Right renal pelvis (tissue), 4 donors: ENCODE results near the gene CPLX4. TPM values are rescaled to one million over a fixed set of nuclear protein-coding genes. Genes with fewer than 3 reads are reported as not detected.

ENCODE experiments used
- polyA plus RNA-seq, 4 donors: library from polyadenylated mRNA; unstranded; fragments of 120-200 nt; gene quantifications; one replicate each; pipeline ENCODE4 v1.2.1, GENCODE V29; 2013; ENCODE audit not compliant: insufficient read length in 4 of 4

The CPLX4 gene
- polyA plus RNA-seq, 4 donors, result 0.08 to 0.20 (median 0.12) TPM

Other genes starting within 250 kb of the CPLX4 start
- gene SEC11C, start 178.8 kb downstream of the CPLX4 start, polyA plus RNA-seq, result 10 to 100 TPM; 66.2 to 82.2 (median 72.8) TPM
- 1 to 10 TPM in 2 of 4 donors, under 1 TPM in 2; 0.45 to 2.4 (median 1.4) TPM for gene GRP, start 98.5 kb downstream of the CPLX4 start, polyA plus RNA-seq
- not detected for gene RAX, start 45.2 kb downstream of the CPLX4 start, polyA plus RNA-seq
- gene LMAN1, start 40.6 kb upstream of the CPLX4 start, polyA plus RNA-seq, result 100 to 1,000 TPM; 113 to 133 (median 128) TPM